ENCODE data around the gene IRX4.

The IRX4 gene

DNA sequence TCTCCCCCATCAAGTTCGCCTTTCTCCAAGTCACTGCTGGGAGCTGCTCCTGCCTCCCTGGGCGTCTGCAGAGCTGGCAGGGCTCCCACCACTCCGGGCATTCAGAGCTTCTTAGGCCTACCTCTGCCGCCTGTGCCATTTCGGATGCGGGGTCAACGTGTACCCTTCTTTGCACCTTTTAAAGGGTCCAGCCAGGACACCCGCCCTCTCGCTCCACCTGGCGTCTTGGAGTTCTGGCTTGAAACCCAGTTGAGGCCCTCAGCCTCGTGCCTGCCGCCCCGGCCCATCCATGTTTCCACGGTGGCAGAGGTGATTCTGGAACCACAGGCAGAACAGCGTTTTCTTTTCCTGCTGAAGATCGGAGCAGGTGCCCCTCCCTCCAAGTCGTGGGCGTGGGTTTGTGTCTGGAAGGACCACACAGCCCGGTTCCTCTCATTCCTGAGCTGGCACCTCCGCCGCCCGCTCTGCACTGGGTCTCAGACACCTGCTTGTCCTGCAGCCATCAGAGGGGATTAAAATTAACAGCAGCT, 48.6 kb downstream of the IRX4 start:
- DNase-seq = no peak

DNA sequence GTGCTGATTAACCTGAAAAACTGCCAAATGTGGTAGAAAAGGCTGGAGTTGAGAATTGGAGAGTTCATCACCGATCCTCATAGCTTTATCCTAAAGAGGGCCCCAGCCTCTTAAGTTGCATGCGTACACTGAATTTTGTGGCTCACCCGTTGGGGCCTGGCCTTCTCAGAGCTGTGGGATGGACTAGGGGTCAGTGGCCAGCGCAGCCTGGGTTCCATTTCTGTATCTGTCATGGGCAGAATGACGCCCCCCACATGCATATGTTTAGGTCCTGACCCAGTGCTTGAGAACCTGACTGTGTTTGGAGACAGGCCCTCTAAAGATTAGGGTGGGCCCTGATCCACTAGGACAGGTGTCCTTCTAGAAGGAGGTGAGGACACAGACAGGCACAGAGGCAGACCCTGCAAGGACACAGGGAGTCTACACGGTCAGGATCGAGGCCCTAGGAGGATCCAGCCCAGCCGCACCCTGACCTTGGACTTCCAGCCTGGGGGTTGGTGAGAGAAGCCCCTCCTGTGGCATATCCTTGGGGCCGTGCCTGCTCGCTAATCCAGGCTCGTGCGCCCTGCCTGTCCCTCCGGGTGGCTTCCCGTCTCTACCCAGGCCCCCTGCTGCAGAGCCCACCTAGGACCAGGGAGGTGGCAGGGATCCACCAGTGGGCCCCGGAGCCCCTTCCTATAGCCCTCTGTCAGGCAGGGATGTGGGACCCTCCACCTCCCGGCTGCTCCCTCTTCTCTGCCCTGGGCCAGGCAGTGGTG, 49.3 kb downstream of the IRX4 start:
- no peak for DNase-seq

DNA sequence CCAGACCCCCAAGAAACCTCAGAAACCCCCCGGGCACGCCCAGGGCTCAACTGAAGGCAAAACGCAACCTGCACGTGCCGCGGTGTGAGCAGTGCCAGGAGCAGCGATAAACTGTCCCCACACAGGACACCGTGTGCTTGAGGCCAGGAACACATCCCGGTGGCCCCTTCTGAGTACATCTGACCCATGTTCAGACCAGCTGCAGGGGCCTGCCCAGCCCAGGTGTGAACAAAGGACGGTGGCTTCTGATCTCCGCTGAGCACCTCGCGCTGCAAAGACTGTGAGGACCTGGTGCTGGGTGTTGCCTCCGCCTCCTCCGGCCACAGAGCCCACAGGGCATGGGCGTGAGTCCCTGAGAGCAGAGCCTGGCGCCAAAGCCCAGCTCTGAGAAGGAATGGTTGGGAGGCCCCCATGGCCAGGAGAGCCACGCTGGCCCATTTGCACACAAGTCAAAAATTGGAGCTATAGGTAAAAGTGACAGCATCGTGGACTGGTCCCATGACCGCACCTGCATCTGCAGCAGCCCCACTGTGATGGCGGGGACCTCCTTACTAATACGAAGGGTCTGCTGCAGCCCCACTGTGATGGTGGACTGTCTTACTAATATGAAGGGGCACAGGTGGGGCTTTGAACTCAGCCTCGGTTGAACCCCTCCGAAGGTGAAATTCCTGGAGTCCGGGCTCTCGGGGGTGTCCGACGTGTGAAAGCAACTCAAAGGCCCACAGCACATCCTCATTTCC, 50.0 kb downstream of the IRX4 start:
- DNase-seq = no peak

DNA sequence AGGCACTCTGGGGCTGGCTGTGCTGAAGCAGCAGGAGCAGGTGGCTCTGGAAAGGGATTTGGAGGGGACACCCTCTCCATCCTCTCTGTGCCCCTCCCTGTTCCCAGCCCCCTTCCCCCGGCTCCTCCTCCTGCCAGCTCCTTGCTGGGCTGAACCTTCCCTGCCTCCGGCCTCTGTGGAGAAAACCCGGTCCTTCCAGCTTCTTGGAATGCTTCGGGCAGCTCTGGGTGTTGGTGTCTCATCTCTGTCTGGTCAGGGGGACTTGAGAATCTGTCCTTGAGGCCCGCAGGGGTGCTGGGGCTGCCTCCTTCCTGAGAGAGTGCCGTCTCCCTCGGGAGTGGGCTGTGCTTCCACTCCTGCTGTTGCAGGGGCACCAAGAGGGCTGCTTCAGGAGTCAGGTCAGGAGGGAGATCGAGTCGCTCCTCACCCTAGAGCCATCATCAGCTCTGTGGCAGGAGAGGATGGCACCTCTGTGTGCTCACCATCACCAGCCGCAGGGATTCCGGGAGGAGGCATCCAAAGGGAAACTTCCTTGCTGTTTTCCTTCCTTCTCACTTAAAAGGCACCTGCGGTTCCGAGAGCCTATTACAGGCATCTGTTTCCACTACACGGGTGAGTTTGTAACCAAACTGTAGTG, 50.9 kb downstream of the IRX4 start:
- DNase-seq = no peak

DNA sequence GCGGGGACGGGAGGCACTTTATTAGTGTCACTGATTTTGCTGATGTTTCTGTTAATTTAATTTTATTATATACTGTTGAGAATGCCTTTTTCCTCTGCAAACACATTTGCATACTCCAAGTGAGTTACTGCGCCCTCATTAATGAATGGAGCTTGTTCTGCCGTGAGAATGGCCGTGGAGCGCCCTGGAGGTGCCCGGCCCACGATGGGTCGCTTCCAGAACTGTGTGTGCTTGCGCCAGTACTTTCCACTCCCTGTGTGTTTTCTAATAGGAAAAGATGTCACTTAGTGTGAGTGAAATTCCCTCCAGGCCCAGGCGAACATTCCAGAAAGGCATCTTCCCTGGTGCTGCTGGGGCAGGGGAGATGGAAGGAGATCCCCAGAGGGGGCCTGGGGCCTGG, 51.5 kb downstream of the IRX4 start:
- DNase-seq = no peak

DNA sequence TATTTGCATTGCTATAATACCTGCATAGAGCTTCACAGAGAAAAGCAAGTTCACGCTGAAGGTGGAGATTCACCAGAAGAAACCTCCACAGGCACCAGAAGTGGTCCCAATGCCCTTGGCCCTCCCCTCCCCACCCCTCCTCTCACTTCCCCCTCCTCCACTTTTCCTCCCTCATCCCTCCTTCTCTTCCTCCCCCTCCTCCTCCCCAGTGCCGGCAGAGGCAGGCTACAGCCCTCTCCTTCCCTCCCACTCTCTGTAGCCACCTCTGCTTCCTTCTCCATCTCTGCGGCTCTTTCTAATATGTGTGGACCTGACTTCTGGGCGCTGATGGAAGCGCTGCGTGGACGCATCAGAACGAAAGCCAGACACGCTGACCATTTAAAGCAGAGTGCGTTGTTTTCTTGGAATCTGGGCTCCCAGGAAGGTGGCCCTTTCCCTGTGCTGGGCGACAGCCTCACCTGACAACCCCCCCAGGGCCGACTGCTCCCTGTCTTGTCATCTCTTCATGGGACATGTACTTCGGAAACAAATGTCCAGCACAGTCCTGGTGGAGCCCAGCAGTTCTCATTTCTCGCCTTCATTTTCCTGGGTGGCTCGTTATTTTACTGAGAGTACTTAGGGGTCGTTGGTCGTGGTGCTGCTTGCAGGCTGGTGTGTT, 52.0 kb downstream of the IRX4 start:
- DNase-seq = no peak

DNA sequence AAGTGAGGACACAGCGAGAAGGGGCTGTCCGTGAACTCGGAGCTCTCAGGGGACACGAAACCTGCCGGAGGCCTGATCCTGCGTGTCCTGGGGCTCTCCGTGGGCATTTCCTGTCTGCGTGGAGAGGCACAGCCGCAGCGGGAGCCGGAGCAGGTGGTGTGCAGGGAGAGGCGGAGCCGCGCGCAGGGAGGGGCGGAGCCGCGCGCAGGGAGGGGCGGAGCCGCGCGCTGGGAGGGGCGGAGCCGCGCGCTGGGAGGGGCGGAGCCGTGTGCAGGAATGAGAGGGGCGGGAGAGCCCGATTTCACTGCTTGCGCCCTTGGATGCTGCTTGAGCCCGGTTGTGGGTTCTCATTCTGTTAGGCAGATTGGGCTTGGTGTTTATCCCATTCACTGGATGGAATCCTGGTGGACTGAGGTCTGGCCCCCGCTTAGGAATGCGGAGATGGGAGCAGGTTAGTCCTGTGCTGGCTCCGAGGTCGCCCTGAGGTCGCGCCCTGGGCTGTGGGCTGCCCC, 54.8 kb downstream of the IRX4 start:
- DNase-seq = peak in 1 of 2 donors; percentile 8

All from activated CD4-positive, alpha-beta T cell treated with anti-CD3 and anti-CD28 coated beads for 4 hours (primary cell).